Dermis microvascular lymphatic vessel endothelial cell (primary cell): ENCODE measurements around the gene PHLPP1. TPM values are rescaled to one million over a fixed set of nuclear protein-coding genes. Genes with fewer than 3 reads are reported as not detected.
A peak's percentile ranks its signal among the peaks of the same experiment; 100 is the strongest.

ENCODE experiments used
- DNase-seq, 2 donors: peaks; one replicate each; pipeline versions ENCODE4 v3.0.0 to v3.0.0-alpha.2; 2010; ENCODE audit warnings: low read depth in 2 of 2
- total RNA-seq: library from RNA; depleted of rRNA; stranded (reverse); fragments of >200 nt; gene quantifications from 2 replicates; pipeline ENCODE4 v1.2.1, GENCODE V29; 2014

PHLPP1 gene
- total RNA-seq, 1 donor from 2014 or later = 4.4 TPM

DNA sequence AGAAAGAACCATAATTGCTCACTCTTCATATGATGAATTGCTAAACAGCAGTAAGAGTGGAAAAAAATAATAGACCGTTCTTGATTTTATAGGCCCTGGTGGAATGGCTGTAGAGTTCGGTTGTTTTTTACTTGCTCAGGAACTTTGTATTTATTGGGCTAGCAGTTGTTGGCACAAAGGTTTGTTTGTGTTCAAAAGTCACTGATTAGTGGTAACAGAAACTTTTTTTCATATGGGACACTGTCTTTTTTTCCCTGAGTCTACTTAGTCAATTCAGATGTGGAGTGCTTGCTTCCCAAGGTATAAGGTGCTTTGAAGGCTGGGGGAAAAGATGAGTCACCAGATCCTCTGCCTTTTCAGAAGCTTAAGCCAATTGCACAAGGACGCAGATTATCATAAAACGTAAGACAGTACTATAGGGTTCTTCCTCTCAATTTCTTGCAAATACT, 25.8 kb downstream of the PHLPP1 start:
- peak in 1 of 2 donors; percentile 70 for DNase-seq

DNA sequence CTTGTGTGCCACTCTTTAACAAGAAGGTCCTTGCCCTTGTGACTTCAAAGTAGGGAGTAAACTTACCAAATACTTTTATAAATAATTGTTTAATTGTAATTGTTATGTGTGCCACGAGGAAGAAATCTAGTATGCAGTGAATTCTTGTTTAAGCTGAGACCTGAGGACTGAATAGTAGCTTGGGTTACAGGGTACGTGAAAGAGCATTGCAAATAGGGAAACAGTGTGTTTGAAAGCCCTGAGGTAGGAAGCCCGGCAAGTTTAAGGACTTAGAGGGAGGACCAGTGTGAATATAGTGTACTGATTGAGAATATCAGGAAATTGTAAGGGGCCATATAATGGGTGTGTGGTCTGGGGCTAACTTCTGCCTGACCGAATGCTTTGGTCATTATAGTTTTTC, 26.2 kb downstream of the PHLPP1 start:
- DNase-seq = no peak

DNA sequence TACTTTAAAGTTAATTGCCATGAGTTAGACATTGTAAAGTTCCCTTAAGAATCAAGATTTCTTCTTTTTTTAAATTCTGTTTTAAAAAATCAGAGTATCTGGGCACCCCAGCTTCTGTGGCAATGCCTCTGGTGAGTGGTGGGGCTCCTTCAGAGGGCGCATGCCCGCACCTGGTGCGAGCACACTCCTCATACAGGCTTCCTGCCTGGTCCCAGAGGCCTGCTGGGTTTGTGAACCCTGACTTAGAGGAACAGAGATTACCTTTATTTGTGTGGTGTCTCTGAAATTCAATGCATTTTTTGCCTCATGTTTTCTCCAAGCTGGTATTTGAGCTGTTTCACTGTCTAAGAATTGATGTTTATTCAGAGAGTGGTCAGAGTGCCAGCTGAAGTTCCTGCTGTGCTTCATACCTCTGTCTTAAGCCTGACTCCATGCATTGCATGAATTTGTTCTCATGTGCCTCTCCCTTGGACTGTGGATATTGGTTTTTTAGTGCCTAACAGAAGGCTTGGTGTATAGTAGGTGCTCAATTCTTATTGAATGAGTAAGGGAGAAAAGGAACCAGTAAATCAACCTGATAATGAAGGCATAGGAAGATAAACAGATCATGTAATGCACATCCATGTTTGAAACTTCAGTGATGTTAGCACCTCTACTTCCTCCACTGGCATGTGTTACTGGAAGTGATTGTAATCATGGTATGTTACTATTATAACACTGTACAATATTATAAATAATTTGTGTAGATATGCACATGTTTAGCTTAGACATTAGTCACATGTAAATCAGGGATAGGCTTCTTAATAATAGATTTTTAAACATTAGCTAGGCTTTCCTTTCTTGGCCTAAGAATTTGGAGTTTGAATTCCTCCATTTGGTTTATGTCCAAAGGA, 29.0 kb downstream of the PHLPP1 start:
- DNase-seq = no peak

DNA sequence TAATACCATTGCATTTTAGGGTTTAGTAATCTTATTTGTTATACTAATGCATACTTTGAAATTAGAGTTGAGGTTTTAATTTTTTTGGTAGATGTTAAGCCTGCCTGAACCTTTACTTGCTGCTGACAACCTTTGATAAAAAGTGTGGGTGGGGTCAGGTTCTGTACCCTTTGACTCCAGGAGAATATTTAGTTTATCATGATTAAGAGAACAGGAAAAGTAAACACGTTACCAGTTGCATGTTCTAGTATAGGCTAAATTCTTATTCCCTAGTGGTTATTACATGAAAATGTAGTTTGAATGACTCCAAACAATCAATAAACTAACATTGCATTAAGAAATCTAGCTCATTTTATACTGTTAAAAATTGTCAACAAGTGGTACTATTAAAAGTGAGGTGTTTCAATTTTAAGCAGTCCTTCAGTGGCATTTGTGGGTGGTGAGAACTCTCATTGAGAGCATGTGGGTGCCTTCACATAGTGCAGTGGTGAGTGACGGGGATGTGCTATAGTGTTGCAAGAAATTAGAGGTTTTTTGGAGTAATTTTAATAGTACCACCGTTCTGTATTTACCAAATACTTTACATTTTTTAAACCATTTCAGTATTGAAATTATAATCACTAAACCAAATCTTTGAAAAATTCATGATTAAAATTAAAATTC, 29.9 kb downstream of the PHLPP1 start:
- no peak for DNase-seq

DNA sequence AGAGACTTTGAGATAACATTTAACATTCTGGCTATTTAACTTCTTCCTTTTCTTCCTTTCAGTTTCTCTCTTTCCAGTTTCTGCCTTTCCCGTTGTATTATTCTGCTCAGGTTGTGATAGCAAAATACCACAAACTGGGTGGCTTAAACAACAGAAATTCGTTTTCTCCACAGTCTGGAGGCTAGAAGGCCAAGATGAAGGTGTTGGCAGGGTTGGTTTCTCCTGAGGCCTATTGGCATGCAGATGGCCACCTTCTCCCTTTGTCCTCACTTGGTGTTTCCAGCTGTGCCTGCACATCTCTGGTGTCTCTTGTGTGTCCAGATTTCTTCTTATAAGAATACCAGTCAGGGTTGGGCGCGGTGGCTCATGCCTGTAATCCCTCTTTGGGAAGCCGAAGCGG, 34.0 kb downstream of the PHLPP1 start:
- DNase-seq = no peak

DNA sequence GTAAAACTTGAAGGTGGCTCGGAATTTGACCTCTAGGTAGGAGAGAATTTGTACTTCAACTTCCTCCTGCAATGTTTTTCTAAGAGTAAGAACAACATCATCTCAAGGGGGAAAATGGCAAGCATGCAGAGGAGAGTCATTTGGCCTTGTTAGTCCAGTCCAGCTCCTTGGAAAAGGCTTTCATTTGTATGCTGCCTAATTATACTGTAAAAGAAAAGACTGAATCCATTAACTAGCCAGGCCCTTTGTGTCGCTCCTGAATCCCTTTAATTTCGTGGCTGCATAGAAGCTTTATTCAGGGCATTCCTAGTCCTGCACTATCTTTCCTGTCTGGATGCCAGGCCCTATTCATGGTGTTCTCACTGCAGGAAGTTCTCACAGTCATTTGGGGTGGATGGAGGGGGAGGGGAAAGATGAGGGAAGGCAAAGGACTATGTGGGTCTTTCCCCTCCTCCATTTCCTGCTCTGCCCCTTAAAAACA, 36.0 kb downstream of the PHLPP1 start:
- DNase-seq = peak; percentile 53 to 76

DNA sequence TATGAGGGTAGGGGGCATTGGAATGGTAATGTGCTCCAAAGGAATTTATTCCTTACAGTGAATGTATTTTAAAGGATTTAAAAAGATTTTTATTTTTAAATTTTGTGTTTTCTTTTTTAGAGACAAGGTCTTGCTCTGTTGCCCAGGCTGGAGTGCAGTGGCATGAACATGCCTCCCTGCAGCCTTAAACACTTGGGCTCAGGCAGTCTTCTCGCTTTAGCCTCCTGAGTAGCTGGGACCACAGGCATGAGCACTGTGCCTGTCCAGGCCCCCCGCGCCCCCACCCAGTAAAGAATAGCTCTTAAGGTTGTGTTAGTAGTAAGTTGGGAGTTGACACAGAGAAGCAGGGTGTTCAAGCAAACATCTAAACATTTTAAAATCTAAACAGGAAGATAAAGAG, 36.6 kb downstream of the PHLPP1 start:
- no peak for DNase-seq

DNA sequence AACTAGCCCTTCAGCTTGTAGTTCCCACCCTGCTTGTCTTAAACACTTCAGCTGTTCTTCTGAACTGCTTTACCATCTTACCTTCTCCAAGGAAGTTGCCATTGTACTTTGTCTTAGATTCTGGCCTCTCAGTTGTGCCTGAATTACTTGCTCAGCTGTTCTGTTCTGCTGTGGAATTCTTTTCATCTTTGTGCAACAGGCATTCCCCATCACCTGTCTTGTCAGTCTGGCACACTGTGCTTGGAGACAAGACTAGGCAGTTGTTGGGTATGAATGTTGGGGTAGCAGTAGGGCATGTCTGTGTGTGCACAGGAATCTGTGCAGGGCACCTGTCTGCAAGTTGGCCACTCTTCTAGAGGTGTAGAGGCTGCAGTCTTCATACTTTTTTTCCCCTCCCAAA, 38.7 kb downstream of the PHLPP1 start:
- DNase-seq = no peak

DNA sequence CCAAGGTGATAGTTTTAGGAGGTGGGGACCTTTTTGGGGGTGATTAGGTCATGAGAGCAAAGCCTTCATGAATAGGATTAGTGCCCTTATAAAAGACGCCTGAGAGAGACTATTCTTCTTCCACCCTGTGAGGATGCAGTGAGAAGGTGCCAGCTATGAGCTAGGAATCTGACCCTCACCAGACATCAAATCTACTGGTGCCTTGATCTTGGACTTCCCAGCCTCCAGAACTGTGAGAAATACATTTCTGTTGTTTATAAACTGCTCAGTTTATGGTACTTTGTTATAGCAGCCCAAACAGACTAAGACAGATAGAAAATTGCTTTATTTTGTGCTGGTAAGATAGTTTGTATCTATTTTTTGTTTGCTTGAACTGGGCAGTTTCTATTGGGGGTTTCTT, 40.1 kb downstream of the PHLPP1 start:
- no peak for DNase-seq

DNA sequence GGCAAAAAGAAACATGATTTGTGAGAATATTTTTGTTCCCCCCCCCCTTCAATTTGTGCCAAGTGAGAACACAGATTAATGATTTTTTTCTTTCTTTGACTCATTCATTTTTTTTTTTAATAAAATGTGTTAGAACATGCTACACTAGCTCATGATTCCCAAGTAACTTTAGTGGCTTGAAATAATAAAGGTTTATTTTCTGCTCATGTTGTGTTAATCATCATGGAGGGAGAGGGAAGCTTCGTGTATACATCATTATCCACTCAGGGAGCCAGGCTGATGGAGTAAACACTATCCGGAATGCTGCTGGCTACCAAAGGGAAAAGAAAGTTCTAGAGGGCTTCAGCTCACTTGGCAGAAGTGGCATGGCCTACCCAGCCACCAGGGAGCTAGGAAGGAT, 40.6 kb downstream of the PHLPP1 start:
- no peak for DNase-seq

DNA sequence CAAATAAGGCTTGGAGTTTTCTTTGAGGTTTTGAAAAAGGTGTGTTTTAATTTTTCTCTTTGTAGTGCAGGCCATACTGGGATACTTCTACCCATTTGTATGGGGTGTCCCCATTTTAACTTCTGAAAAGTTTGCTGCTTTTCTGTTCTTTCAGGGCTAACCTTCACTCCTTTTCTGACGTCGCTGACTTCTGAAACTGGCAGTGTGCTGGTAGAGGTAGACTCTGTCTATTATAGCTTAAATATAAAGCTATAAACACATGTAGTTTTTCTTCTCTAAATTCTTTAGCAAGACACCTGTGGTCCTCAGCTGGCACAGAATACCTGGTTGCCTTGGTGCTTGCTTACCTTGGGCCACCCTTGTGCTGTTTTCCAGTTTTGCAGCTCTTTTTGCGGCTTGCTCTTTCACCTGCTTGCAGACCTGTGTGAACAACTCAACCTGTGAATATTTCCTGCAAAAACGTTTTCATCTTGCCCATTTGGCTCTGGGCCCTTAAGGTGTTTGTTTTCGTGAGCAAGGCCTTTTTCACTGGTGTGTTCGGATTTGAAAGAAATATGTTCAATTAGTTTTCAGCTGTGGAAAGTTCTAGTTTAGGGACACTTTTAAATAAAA, 42.2 kb downstream of the PHLPP1 start:
- DNase-seq = no peak

DNA sequence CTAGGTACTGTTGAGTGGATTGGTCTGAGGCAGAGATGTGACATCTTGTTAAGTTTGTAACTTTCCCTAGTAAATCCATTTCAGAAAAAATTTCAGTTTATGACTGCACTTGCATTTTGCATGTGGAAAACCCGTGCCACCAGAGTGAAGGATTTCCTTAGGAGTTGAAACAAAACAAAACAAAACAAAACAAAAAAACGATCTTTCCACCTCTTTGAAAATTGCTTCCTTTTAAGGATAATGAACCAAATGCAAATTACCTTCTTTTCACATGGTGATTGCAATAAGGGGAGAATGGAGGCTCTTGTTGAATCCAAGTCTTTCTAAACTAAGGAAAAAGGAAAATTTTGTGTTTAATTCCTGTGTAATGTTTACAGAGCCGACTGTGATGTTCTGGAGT, 43.2 kb downstream of the PHLPP1 start:
- DNase-seq = peak in 1 of 2 donors; percentile 17

DNA sequence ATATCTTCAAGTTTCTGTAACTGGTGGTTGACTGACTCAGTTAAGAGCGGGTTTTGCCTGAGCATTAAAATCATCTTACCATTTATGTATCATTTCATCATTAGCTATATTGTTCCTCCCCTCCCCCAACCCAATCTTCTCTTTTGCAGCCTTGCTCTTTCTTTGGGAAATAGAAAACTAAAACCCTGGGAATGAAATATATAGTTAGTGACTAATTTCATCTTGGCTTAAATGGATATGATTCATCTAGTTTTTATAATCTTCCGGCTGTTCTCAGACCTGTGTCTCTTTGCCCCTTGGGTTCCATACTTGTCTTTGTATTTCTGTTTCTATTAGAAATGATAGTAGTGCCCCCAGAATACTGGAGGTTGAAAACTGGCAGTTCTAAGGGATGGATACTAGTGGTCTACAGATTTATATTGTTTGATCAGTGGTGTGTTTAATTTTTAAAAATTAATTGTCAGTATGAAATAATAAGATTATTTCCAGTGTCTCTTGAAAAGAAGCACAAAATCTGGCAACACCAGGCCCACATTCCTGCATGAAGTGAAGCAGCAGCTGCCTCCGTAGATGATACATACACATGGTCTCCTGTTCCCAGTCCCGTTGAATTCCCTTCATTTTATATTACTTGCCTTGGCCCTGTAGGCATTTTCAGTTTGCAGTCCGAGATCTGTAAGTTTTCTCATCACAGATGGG, 44.5 kb downstream of the PHLPP1 start:
- DNase-seq = peak in 1 of 2 donors; percentile 38

DNA sequence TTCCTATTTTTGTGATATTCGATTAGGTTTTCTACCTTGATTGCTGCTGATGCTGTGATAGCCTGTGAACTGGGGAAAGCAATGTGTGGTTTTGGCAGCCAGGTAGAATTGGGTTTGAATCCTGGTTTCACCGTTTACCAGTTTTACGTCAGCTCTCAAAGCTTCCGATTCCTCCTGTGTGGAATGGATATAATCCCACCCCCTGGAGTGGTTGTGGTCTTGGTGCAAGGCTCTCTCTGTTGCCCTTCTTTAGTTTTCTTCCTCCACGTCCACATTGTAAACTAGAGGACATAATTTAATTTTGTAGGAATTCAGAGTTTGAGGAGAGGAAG, 45.0 kb downstream of the PHLPP1 start:
- no peak for DNase-seq

DNA sequence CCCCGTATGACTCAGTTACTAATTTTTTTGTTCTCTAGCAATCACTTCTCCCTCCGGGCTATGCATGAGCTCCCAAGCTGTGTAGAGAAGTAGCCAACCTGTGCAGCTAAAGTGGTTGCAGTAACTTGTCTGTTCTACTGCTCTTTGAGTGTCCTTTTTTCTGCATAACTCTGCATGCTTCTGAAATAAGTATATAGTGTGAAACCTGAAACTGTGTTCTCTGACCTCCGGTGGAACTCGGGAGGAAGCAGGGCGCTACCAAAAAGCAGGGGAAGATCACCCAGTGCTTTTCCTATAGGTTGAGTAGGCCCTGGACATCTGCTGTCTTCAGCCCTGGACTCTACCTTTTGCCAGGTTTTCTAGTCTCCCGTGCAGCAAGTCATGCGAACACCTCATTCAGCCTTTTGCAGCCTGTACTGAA, 47.8 kb downstream of the PHLPP1 start:
- DNase-seq = no peak

DNA sequence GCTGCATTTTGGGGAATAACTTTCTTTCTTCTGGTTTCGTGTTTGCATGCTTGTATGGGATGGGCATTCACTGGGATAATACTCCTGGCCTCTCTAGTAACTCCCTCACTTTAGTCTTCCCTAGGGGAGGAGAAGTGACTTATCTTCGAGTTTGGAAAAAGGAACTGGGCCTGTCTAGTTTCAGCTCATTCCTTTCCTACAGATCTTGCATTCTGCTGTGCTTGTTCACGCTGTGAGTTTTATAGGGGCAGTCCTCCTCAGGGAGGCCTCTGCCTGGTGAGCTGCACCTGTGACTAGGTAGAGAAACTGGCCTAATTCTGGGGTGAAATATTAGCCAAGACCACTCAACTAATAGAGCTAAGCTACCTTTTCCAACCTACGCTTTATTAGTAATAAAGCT, 50.9 kb downstream of the PHLPP1 start:
- no peak for DNase-seq

DNA sequence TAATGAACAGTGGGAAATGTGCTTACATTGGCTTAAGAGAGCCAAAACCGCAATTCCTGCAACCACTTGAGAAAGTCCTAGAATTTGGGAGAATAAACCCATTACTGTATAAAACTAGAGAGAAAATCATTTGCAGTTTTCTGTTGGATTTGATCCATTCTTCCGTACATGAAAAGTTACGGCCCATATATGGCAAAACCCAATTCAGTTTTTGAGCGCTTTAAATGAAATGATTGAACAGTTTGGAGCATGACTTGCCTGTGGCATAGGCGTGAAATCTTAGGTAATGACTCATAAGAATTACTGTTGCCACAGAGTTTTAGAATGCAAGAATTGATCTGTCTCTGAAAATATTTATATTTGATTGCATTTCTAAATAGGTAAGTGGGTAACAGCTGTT, 52.0 kb downstream of the PHLPP1 start:
- no peak for DNase-seq

DNA sequence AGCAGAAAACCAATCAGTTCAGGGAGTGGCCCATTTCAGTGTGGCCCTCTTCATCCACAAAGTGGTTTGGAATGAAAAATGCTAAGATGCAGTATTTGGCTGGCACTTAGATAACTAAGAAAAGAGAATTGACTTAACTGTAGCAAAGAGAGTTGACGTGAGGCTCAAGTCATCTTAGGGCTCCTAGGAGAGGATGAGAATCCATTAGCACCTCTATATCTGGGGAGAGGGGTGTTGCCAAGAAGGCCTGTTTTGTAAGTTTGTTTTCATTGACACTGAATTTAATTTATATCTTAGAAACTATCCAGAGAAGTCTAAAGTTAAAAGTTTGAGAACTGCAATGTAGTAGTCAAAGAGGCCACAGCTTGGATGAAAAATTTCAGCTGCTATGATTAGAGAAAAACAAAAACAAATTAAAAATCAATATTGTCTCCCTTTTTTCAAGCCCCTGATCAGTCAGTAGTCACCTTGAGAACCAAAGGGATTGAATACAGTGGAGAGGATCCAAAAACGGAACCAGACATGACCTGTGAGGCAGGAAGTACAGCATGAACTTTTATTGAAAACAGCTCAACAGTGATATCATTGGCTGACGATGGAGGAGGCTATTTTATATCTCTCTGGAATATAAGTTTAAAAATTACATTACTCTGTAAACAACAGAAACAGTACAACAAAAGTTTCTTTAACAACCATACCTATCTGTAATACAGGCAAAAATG, 52.7 kb downstream of the PHLPP1 start:
- peak in 1 of 2 donors; percentile 48 for DNase-seq

DNA sequence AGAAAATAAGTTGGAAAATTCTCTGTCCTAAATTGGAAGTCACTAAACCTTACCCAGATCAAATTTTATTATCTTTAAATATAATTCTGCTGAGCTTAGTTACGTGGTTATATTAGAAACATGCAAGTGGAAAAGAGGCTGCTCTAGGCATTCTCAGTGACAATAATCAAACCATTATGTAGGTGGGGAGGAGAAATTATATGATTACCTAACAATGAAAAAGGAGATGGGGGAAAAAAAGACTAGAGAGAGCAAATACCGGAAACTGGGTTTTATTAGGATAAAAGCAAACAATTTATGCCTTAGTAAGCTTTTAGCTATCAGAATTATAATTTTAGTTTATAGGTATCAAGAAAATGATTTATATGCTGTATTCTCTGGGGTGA, 53.2 kb downstream of the PHLPP1 start:
- no peak for DNase-seq

DNA sequence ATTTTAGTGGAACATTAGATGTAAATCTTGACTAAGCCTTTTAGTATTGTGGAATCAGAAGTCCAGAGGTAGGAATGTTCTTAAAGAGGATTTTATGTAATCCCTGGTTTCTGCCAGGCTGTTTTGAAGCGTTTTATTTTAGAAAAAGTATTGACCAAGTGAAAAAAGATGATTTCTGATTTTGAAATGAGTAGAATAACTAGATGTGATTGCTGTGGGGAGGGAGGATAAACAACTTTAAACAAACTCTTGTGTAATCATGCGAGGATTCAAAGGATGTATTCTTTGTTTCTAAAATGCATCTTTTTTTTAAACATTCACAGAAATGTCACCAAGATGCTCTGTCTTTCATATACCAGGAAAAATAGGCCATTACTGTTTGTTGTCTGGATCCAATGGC, 53.9 kb downstream of the PHLPP1 start:
- DNase-seq = no peak
